SK-N-SH treated with all-trans-retinoic acid at 6 μM for 48 hours (cell line): ENCODE data around the gene POLE4.

ENCODE experiments used
- ATAC-seq: fragments of 200-7000 bp; cut with Tn5 transposase; 3 replicates; pipeline ENCODE4 v1.9.1; 2020; ENCODE audit warnings: mild to moderate bottlenecking, moderate library complexity
- ARNTL ChIP-seq: fragments of 450-650 bp; formaldehyde crosslinking; IDR thresholded peaks from 2 replicates; pipeline ENCODE4 v1.5.0; 2020; ENCODE audit warnings: low read depth, mild to moderate bottlenecking, moderate library complexity, borderline replicate concordance
- BACH2 ChIP-seq: fragments of 250-450 bp; sonication (Bioruptor Pico); IDR thresholded peaks from 2 replicates; pipeline ENCODE4 v1.9.0; 2021; ENCODE audit warnings: mild to moderate bottlenecking, borderline replicate concordance
- CSDC2 ChIP-seq: fragments of 250-450 bp; sonication (Bioruptor Pico); IDR thresholded peaks from 2 replicates; pipeline ENCODE4 v1.5.0; 2020; ENCODE audit warnings: mild to moderate bottlenecking, moderate library complexity
- CSRNP3 ChIP-seq: fragments of 250-450 bp; sonication (Bioruptor Pico); IDR thresholded peaks from 2 replicates; pipeline ENCODE4 v1.5.1; 2021; ENCODE audit warnings: mild to moderate bottlenecking, moderate library complexity
- ESRRG ChIP-seq: fragments of 250-450 bp; sonication (Bioruptor Pico); IDR thresholded peaks from 2 replicates; pipeline ENCODE4 v1.6.1; 2021; ENCODE audit warnings: mild to moderate bottlenecking
- GLIS3 ChIP-seq: fragments of 250-450 bp; sonication (Bioruptor Pico); IDR thresholded peaks from 2 replicates; pipeline ENCODE4 v1.5.0; 2020; ENCODE audit warnings: mild to moderate bottlenecking, moderate library complexity
- ISL1 ChIP-seq: fragments of 250-450 bp; sonication (Bioruptor Pico); IDR thresholded peaks from 2 replicates; pipeline ENCODE4 v2.1.2; 2022; ENCODE audit warnings: mild to moderate bottlenecking, moderate library complexity
- OSR1 ChIP-seq: fragments of 250-450 bp; sonication (Bioruptor Pico); IDR thresholded peaks from 2 replicates; pipeline ENCODE4 v1.8.0; 2022; ENCODE audit warnings: moderate library complexity, mild to moderate bottlenecking, inconsistent platforms
- PATZ1 ChIP-seq: fragments of 250-450 bp; sonication (Bioruptor Pico); IDR thresholded peaks from 2 replicates; pipeline ENCODE4 v1.8.0; 2020; ENCODE audit warnings: mild to moderate bottlenecking, moderate library complexity, borderline replicate concordance
- POU6F1 ChIP-seq: fragments of 250-450 bp; sonication (Bioruptor Pico); IDR thresholded peaks from 2 replicates; pipeline ENCODE4 v1.8.0; 2021; ENCODE audit warnings: low read depth, mild to moderate bottlenecking, moderate library complexity, borderline replicate concordance
- PPARA ChIP-seq: fragments of 250-450 bp; sonication (Bioruptor Pico); IDR thresholded peaks from 2 replicates; pipeline ENCODE4 v1.5.0; 2020; ENCODE audit warnings: mild to moderate bottlenecking, borderline replicate concordance
- RARB ChIP-seq: fragments of 250-450 bp; sonication (Bioruptor Pico); IDR thresholded peaks from 2 replicates; pipeline ENCODE4 v1.8.0; 2021; ENCODE audit warnings: mild to moderate bottlenecking, moderate library complexity
- SNAI2 ChIP-seq: fragments of 250-450 bp; sonication (Bioruptor Pico); IDR thresholded peaks from 2 replicates; pipeline ENCODE4 v1.5.0; 2020; ENCODE audit warnings: mild to moderate bottlenecking, moderate library complexity
- TOX ChIP-seq: fragments of 250-450 bp; sonication (Bioruptor Pico); IDR thresholded peaks from 2 replicates; pipeline ENCODE4 v1.8.0; 2021; ENCODE audit warnings: mild to moderate bottlenecking, moderate library complexity, borderline replicate concordance
- TSHZ2 ChIP-seq: fragments of 250-450 bp; sonication (Bioruptor Pico); IDR thresholded peaks from 2 replicates; pipeline ENCODE4 v1.5.0; 2020; ENCODE audit warnings: mild to moderate bottlenecking, moderate library complexity
- ZC3H10 ChIP-seq: fragments of 250-450 bp; sonication (Bioruptor Pico); IDR thresholded peaks from 2 replicates; pipeline ENCODE4 v1.5.1; 2021; ENCODE audit warnings: mild to moderate bottlenecking, moderate library complexity
- ZFP3 ChIP-seq: fragments of 250-450 bp; sonication (Bioruptor Pico); IDR thresholded peaks from 2 replicates; pipeline ENCODE4 v1.5.0; 2020; ENCODE audit warnings: mild to moderate bottlenecking, moderate library complexity
- ZFP30 ChIP-seq: fragments of 450-650 bp; formaldehyde crosslinking; IDR thresholded peaks from 2 replicates; pipeline ENCODE4 v1.5.0; 2022; ENCODE audit warnings: mild to moderate bottlenecking, moderate library complexity
- ZNF565 ChIP-seq: fragments of 450-650 bp; formaldehyde crosslinking; conservative IDR thresholded peaks from 2 replicates; pipeline ENCODE4 v1.5.0; 2020; ENCODE audit warnings: low read depth, mild to moderate bottlenecking, moderate library complexity
- ZNF70 ChIP-seq: fragments of 450-650 bp; formaldehyde crosslinking; IDR thresholded peaks from 2 replicates; pipeline ENCODE4 v1.5.0; 2020; ENCODE audit warnings: mild to moderate bottlenecking, moderate library complexity
- ZNF8 ChIP-seq: fragments of 450-650 bp; formaldehyde crosslinking; IDR thresholded peaks from 2 replicates; pipeline ENCODE4 v1.5.0; 2020; ENCODE audit warnings: mild to moderate bottlenecking, moderate library complexity
- TF ChIP-seq, protein P1 (sequence below): fragments of 250-450 bp; sonication (Bioruptor Pico); IDR thresholded peaks from 2 replicates; pipeline ENCODE4 v1.5.1; 2020; ENCODE audit warnings: low read depth, mild to moderate bottlenecking, moderate library complexity

POLE4 gene

DNA sequence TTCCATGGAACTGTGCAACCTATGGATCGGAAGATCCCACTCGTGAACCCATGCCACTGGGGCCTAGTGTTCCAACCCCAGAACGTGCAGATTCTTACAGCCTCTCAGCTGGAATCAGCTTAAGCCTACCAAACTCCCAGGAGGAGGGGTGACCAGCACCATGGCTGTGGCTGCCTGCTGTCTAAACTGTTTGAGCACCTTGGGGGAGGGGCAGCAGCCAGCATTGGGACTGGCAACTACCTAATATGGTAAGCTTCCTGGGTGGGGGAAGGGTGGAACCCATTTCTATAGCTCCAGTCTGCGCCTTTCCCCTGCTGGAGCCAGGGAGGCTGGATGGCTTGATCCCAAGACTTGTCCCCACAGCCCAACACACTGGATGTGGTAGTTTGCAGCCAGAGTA is 10.7 kb upstream of the POLE4 start:
- TF ChIP-seq CSDC2 (no peak), RARB (CRISPR knock-in tag) (no peak), ZNF8 (CRISPR knock-in tag) (no peak), ZFP30 (CRISPR knock-in tag) (no peak), ZNF70 (no peak), ZNF565 (CRISPR knock-in tag) (no peak), BACH2 (CRISPR knock-in tag) (no peak), SNAI2 (CRISPR knock-in tag) (no peak), ESRRG (CRISPR knock-in tag) (no peak), GLIS3 (CRISPR knock-in tag) (no peak), PATZ1 (CRISPR knock-in tag) (no peak), POU6F1 (CRISPR knock-in tag) (no peak), CSRNP3 (CRISPR knock-in tag) (no peak), ARNTL (CRISPR knock-in tag) (no peak)
- ATAC-seq, result no peak

DNA sequence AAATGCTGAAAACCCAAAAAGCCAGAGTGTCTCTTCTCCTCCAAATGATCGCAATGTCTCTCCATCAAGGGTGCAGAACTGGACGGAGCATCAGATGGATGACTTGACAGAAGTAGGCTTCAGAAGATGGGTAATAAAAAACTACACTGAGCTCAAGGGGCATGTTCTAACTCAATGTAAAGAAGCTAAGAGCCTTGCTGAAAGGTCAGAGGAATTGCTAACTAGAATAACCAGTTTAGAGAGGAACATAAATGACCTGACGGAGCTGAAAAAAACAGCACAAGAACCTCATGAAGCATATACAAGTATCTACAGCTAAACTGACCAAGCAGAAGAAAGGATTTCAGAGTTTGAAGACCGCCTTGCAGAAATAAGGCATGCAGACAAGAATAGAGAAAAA is 9.7 kb upstream of the POLE4 start:
- TF ChIP-seq, protein P1, sequence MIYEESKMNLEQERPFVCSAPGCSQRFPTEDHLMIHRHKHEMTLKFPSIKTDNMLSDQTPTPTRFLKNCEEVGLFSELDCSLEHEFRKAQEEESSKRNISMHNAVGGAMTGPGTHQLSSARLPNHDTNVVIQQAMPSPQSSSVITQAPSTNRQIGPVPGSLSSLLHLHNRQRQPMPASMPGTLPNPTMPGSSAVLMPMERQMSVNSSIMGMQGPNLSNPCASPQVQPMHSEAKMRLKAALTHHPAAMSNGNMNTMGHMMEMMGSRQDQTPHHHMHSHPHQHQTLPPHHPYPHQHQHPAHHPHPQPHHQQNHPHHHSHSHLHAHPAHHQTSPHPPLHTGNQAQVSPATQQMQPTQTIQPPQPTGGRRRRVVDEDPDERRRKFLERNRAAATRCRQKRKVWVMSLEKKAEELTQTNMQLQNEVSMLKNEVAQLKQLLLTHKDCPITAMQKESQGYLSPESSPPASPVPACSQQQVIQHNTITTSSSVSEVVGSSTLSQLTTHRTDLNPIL (CRISPR knock-in tag), result no peak
- no peak for TF ChIP-seq ZNF70
- TF ChIP-seq ARNTL (CRISPR knock-in tag), result no peak
- no peak for TF ChIP-seq POU6F1 (CRISPR knock-in tag)
- no peak for TF ChIP-seq GLIS3 (CRISPR knock-in tag)
- no peak for TF ChIP-seq ISL1
- no peak for TF ChIP-seq ZFP30 (CRISPR knock-in tag)
- TF ChIP-seq ZC3H10 (CRISPR knock-in tag), result no peak
- no peak for TF ChIP-seq CSDC2
- TF ChIP-seq SNAI2 (CRISPR knock-in tag), result no peak
- no peak for TF ChIP-seq BACH2 (CRISPR knock-in tag)
- TF ChIP-seq PPARA (CRISPR knock-in tag), result no peak
- no peak for TF ChIP-seq OSR1 (CRISPR knock-in tag)
- no peak for TF ChIP-seq ZNF8 (CRISPR knock-in tag)
- ATAC-seq, result no peak

- ATAC-seq, result no peak
- TF ChIP-seq TSHZ2 (no peak), ZNF70 (no peak), PPARA (CRISPR knock-in tag) (no peak), CSDC2 (no peak), ZFP30 (CRISPR knock-in tag) (no peak), BACH2 (CRISPR knock-in tag) (no peak), ISL1 (no peak), POU6F1 (CRISPR knock-in tag) (no peak), ZNF8 (CRISPR knock-in tag) (no peak), ZNF565 (CRISPR knock-in tag) (no peak), ZFP3 (CRISPR knock-in tag) (no peak), TOX (CRISPR knock-in tag) (no peak)
- TF ChIP-seq, all 23 proteins: peak for 0
Observed at GRCh38 chr2:74951211-74951754, 7.2 kb upstream of the POLE4 start.
